ENCODE data around the gene NXPH3.

Gene NXPH3

GRCh38 chr17:49598918-49599317 lies 23.2 kb downstream of the NXPH3 start:
- DNase-seq (ENCODE audit: low read depth): no peak
- TF ChIP-seq, protein P1, sequence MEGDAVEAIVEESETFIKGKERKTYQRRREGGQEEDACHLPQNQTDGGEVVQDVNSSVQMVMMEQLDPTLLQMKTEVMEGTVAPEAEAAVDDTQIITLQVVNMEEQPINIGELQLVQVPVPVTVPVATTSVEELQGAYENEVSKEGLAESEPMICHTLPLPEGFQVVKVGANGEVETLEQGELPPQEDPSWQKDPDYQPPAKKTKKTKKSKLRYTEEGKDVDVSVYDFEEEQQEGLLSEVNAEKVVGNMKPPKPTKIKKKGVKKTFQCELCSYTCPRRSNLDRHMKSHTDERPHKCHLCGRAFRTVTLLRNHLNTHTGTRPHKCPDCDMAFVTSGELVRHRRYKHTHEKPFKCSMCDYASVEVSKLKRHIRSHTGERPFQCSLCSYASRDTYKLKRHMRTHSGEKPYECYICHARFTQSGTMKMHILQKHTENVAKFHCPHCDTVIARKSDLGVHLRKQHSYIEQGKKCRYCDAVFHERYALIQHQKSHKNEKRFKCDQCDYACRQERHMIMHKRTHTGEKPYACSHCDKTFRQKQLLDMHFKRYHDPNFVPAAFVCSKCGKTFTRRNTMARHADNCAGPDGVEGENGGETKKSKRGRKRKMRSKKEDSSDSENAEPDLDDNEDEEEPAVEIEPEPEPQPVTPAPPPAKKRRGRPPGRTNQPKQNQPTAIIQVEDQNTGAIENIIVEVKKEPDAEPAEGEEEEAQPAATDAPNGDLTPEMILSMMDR (IDR thresholded peaks at IDR 0.05; ENCODE audit: insufficient read depth, low read depth, low read length, missing control alignments): no peak
- H3K4me3 ChIP-seq (ENCODE audit: low read length): no peak overlapping the region

GRCh38 chr17:49600949-49601348 lies 25.3 kb downstream of the NXPH3 start:
- no peak overlapping the region for H3K4me3 ChIP-seq (ENCODE audit: low read length)
- no peak for DNase-seq (ENCODE audit: low read depth)
- TF ChIP-seq, protein P1 (IDR thresholded peaks at IDR 0.05; ENCODE audit: insufficient read depth, low read depth, low read length, missing control alignments): no peak

GRCh38 chr17:49602783-49603182 lies 27.1 kb downstream of the NXPH3 start:
- TF ChIP-seq, protein P1 (IDR thresholded peaks at IDR 0.05; ENCODE audit: insufficient read depth, low read depth, low read length, missing control alignments): no peak
- H3K4me3 ChIP-seq (ENCODE audit: low read length): no peak overlapping the region
- no peak for DNase-seq (ENCODE audit: low read depth)

GRCh38 chr17:49603238-49603637 lies 27.6 kb downstream of the NXPH3 start:
- no peak for DNase-seq (ENCODE audit: low read depth)
- TF ChIP-seq, protein P1 (IDR thresholded peaks at IDR 0.05; ENCODE audit: insufficient read depth, low read depth, low read length, missing control alignments): no peak
- no peak overlapping the region for H3K4me3 ChIP-seq (ENCODE audit: low read length)

GRCh38 chr17:49603720-49604119 lies 28.0 kb downstream of the NXPH3 start:
- no peak overlapping the region for H3K4me3 ChIP-seq (ENCODE audit: low read length)
- no peak for DNase-seq (ENCODE audit: low read depth)
- TF ChIP-seq, protein P1 (IDR thresholded peaks at IDR 0.05; ENCODE audit: insufficient read depth, low read depth, low read length, missing control alignments): no peak

GRCh38 chr17:49604314-49604869 lies 28.7 kb downstream of the NXPH3 start:
- TF ChIP-seq, protein P1 (IDR thresholded peaks at IDR 0.05; ENCODE audit: insufficient read depth, low read depth, low read length, missing control alignments): no peak
- H3K4me3 ChIP-seq (ENCODE audit: low read length): no peak overlapping the region
- DNase-seq (ENCODE audit: low read depth): no peak

DNA sequence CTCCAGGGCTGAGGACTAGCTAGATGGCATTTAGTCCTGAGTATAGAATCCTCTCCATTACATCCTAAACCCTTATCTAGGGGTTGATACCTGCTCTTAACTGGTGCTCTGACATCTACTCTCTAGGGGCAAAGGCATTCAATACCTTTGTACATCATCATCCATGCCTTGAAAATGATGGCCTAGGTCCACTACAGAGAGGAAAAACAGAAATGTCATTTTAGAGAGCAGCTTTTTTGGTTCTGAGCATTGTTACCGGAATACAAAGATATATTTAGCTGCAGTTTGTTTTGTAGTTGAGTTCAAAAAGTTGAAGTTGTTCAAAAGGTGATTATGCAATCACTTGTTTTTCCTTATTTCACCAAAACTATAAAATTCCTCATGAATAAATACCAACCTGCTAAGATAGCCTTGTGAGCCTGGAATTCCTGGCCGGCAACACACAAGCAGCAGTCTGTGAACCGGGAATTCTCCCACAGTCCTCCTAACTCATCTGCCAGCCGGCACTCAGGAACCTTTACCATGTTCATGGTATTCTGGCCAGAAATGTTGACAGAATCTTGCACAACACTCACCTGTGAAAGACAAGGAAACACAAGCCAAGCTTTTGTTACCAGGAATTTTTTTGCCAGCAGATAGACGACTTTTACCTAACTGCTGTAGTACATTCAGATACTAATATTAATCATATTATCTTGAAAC lies 35.4 kb downstream of the NXPH3 start:
- DNase-seq (ENCODE audit: low read depth): peak; percentile 53
- TF ChIP-seq, protein P1 (IDR thresholded peaks at IDR 0.05; ENCODE audit: insufficient read depth, low read depth, low read length, missing control alignments): no peak
- no peak overlapping the region for H3K4me3 ChIP-seq (ENCODE audit: low read length)
